GM19239 (cell line): ENCODE results near the gene BUD31.
"Not testable (repeated sequence)": the region's sequence is repeated elsewhere in the genome, so short reads cannot be mapped to it uniquely, and the experiment has no call there.

ENCODE experiments used
- DNase-seq: peaks from one replicate; pipeline ENCODE4 v3.0.0; 2011; ENCODE audit warnings: low spot score; ENCODE audit not compliant: insufficient read length
- FAIRE-seq: peaks from 2 replicates; lab custom pipeline; 2011; peaks lifted over from hg19 to GRCh38; lab: Jason Lieb, UNC

The BUD31 gene

GRCh38 chr7:99380032-99380822 is 28.5 kb upstream of the BUD31 start:
- peak; percentile 98 for FAIRE-seq
- no peak for DNase-seq

- peak; percentile 75 for DNase-seq
- no peak for FAIRE-seq
Observed at GRCh38 chr7:99380823-99381663, 27.7 kb upstream of the BUD31 start.

- no peak for FAIRE-seq
- DNase-seq: no peak
Observed at GRCh38 chr7:99381664-99382075, 27.1 kb upstream of the BUD31 start.

- FAIRE-seq (no peak), DNase-seq (no peak)
Observed at GRCh38 chr7:99383203-99383602, 25.6 kb upstream of the BUD31 start.

- FAIRE-seq: no peak
- DNase-seq: no peak
Observed at GRCh38 chr7:99383791-99384370, 24.9 kb upstream of the BUD31 start.

- FAIRE-seq: no peak
Observed at GRCh38 chr7:99384523-99384922, 24.2 kb upstream of the BUD31 start.

GRCh38 chr7:99385564-99385963 is 23.2 kb upstream of the BUD31 start:
- DNase-seq (no peak), FAIRE-seq (no peak)

More at GRCh38 chr7:99384523-99384922, 24.2 kb upstream of the BUD31 start:
- no peak for DNase-seq

- FAIRE-seq: no peak
Observed at GRCh38 chr7:99386584-99387238, 22.1 kb upstream of the BUD31 start.

GRCh38 chr7:99387239-99387635 is 21.5 kb upstream of the BUD31 start:
- not testable (repeated sequence) for DNase-seq, FAIRE-seq

More at GRCh38 chr7:99386584-99387238, 22.1 kb upstream of the BUD31 start:
- no peak for DNase-seq

GRCh38 chr7:99387912-99388311 is 20.9 kb upstream of the BUD31 start:
- DNase-seq: no peak
- no peak for FAIRE-seq

GRCh38 chr7:99389772-99390171 is 19.0 kb upstream of the BUD31 start:
- DNase-seq (no peak), FAIRE-seq (no peak)

- DNase-seq (no peak), FAIRE-seq (no peak)
Observed at GRCh38 chr7:99390941-99391602, 17.7 kb upstream of the BUD31 start.

GRCh38 chr7:99392046-99392445 is 16.7 kb upstream of the BUD31 start:
- FAIRE-seq: no peak
- no peak for DNase-seq

GRCh38 chr7:99392659-99393354 is 16.0 kb upstream of the BUD31 start:
- FAIRE-seq: no peak
- no peak for DNase-seq

- no peak for DNase-seq
Observed at GRCh38 chr7:99393355-99394187, 15.2 kb upstream of the BUD31 start.

GRCh38 chr7:99394188-99394502 is 14.6 kb upstream of the BUD31 start:
- no peak for DNase-seq
- no peak for FAIRE-seq

More at GRCh38 chr7:99393355-99394187, 15.2 kb upstream of the BUD31 start:
- FAIRE-seq: no peak

- no peak for FAIRE-seq
- no peak for DNase-seq
Observed at GRCh38 chr7:99395616-99396327, 13.0 kb upstream of the BUD31 start.
